AG09319 (cell line): ENCODE measurements around the gene PGAP6.

Experiments used
- DNase-seq: peaks from one replicate; pipeline ENCODE4 v3.0.0-alpha.2; 2010; ENCODE audit warnings: low read depth; ENCODE audit errors: extremely low read depth
- TF ChIP-seq, protein P1 (sequence below): IDR thresholded peaks from 2 replicates; pipeline ENCODE4 v1.5.1; 2011; ENCODE audit warnings: low read depth, mild to moderate bottlenecking, inconsistent platforms, low read length, moderate library complexity

PGAP6 gene

DNA sequence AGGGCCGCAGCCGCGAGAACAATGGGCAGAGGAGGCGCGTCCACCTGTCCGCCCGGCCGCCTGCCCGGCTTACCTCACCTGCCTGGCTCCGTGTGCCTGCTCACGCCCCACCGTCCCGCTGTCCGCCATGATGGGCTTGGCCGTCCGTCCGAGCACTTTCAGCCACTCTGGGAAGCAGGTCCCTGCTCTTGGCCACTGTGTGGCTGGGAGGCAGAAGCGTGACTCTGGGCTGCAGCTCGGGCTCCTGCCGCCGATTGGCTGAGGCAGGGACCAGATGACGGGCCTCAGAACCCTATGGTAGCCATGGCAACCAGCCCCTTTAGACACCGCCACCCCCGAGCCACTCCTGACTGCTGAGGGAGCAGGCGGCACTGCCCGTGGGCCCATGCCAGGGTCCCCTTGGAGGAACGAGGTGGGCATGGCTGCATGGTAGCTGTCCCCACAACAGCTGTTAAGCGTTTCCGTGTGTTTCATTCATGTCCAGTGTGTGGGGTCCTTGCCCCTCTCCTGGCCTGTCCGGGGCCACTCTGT lies 20.4 kb downstream of the PGAP6 start:
- TF ChIP-seq, protein P1, sequence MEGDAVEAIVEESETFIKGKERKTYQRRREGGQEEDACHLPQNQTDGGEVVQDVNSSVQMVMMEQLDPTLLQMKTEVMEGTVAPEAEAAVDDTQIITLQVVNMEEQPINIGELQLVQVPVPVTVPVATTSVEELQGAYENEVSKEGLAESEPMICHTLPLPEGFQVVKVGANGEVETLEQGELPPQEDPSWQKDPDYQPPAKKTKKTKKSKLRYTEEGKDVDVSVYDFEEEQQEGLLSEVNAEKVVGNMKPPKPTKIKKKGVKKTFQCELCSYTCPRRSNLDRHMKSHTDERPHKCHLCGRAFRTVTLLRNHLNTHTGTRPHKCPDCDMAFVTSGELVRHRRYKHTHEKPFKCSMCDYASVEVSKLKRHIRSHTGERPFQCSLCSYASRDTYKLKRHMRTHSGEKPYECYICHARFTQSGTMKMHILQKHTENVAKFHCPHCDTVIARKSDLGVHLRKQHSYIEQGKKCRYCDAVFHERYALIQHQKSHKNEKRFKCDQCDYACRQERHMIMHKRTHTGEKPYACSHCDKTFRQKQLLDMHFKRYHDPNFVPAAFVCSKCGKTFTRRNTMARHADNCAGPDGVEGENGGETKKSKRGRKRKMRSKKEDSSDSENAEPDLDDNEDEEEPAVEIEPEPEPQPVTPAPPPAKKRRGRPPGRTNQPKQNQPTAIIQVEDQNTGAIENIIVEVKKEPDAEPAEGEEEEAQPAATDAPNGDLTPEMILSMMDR: no peak
- DNase-seq: no peak

DNA sequence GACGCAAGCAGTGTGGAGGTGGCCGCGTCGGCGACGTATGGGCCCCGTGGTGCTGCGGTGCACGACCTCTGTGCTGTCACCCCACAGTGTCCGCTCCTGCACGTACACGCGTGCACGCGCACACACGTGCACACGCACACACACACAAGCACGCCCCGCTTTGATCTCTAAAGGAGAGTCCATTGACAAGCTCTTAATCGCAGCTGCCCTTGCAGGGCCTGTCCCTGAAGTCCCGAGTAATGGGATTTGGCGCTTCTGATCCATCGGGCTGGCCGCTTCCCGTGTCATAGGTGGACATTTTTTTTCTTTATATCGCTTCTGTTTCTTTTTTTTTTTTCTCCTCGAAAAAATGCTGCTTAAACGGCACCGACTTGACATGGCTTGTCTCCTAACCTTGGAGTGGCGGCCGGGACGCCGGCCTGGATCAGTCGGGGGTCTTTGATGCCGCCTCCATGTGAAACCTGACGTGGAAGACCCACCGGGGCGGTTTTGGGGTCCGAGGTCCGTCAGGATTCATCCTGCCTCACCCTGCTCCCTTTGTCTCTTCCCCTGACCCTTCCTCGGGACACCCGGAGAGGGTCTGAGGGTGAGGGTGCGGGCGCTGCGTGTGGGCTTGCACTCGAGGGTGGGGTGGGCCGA lies 21.0 kb downstream of the PGAP6 start:
- no peak for DNase-seq
- TF ChIP-seq, protein P1: no peak

DNA sequence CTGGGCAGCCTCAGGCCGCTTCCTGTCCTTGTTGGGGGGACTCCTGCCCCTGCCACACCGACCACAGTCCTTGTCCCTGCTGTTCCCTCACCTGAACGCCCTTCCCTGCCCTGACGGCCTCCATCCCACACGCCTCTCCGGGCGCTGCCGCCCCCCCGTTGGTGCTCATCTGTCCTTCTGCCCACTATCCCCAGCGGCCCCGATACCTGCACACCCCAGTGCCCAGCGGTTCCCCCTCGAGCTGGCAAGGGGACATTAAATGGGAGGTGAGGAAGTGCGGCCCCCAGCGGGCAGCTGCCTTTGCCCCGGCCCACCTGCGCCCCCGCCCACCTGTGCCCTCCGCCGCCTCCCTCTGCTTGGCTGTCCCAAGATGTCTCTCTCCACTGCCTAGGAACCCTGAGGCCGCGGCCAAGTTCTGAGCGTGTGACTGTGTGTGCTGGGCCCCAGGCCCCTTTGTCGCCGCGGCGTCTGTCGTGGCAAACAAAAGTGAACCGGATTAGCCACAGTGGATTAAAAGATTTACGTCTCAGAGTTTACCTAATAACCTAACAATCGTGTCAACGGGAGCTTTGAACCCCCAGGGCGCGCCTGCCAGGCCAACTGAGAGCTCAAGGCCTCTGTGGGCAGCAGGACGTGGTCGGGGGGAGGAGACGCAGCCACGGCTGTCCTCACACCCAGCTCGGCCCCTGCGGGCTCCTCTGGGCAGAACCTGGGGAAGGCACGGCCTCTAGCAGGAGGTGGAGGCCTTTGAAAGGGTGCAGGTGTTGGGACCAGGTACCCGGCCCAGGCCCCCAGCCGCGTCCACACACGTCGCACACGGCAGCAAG lies 21.7 kb downstream of the PGAP6 start:
- DNase-seq: no peak
- TF ChIP-seq, protein P1: no peak

DNA sequence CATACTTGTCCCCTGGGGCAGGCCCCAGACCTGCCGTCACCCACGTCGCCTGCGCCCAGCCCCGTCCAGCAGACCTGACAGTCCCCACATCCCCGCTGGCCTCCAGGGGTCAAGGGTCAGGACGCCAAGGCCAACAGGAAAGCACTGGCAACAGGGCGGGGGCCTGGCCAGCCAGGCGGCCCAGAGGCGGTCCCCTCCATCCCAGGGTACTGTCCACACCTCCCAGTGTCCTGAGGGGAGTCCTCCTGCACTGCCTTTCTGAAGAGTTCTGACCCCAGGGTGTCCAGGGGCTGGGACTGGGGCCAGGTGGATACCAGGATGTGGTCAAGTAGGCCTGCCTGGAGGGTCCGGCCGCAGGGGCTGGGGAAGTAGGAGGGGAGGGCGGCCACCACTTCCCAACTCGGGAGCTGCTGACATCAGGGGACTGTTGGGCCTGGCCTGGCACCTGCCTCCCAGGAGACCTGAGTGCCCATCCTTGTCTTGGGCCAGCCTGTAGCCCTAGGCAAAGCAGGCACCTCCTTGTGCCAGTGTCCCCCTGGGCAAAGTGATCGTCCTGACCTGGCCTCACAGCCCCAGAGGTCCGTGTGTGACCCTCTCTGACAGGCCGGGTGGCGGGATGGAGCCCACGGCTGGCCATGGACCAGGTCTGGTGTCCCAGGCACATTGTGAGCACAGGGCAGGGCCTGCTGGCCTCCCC lies 22.6 kb downstream of the PGAP6 start:
- TF ChIP-seq, protein P1: no peak

DNA sequence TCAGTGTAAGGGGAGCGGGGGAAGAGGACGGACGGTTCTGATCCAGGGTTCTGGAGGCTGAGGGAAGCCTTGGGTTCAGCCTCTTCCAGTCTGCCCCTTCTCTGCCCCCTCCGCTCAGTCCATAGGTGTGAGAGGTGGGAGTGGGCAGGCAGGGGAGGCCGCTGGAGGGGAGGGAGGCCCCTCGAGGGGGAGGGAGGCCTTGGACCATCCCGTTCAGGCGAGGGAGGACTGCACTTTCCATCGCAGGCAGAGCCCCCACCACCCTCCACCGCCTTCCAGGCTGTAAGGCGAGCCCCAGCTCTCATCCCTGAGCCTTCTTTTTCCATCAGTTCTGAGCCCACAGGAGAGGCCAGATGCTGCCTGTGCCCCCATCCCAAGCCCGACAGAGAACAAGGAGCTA lies 25.0 kb downstream of the PGAP6 start:
- DNase-seq: no peak
- TF ChIP-seq, protein P1: no peak

More for the DNA sequence above, 22.6 kb downstream of the PGAP6 start:
- no peak for DNase-seq

DNA sequence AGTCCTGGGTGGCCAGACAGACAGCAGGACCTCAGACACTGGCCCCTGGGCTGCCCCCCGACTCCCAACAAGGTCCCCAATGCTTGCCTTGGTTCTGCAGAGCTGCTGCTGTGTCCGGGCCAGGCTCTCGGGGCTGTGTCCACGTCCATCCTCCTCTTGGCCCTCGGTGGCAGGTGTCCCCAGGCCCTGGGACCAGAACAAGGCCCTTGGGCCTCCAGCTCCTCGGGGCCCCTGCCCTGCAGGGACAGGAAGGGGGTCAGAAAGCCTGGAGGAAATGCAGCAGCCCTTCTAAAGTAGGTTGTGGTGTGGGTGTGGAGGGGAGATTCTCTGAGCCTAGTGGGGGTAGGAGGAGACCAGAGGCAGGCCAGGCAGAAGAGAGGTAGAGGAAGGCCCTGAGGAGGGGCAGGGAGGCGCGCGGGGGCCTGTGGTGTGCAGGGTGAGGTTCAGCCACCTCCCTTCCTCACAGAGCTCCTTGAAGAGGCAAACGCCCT lies 26.8 kb downstream of the PGAP6 start:
- TF ChIP-seq, protein P1: no peak
- no peak for DNase-seq
